Stomach (tissue), 4 donors: Measurements from ENCODE around the gene RAD51C.

Experiments
- EP300 ChIP-seq: sonication (generic); formaldehyde crosslinking; IDR thresholded peaks from one replicate; pipeline ENCODE4 v1.6.1; 2017; ENCODE audit warnings: antibody characterized with exemption
- POLR2A ChIP-seq, 4 donors: fragments of 450-650 bp; IDR thresholded peaks; one replicate each; pipeline ENCODE4 v1.6.1; 2016; ENCODE audit warnings: antibody characterized with exemption in 4 of 4, control low read depth in 2 of 4, mild to moderate bottlenecking in 1 of 4, moderate library complexity in 1 of 4
- POLR2AphosphoS5 ChIP-seq, 3 donors: sonication (generic); formaldehyde crosslinking; IDR thresholded peaks; one replicate each; pipeline ENCODE4 v1.6.1; 2016; ENCODE audit warnings: antibody characterized with exemption in 3 of 3
- TF ChIP-seq, protein P1 (sequence below), 7 experiments: fragments of 450-650 bp in 4 of 7; fragments of 200-600 bp in 3 of 7; sonication (generic) in 3 of 7; IDR thresholded peaks; one replicate each; pipeline ENCODE4 v1.5.1; 2016 to 2019; ENCODE audit warnings: antibody characterized with exemption in 7 of 7, control low read depth in 2 of 7, mild to moderate bottlenecking in 1 of 7

DNA sequence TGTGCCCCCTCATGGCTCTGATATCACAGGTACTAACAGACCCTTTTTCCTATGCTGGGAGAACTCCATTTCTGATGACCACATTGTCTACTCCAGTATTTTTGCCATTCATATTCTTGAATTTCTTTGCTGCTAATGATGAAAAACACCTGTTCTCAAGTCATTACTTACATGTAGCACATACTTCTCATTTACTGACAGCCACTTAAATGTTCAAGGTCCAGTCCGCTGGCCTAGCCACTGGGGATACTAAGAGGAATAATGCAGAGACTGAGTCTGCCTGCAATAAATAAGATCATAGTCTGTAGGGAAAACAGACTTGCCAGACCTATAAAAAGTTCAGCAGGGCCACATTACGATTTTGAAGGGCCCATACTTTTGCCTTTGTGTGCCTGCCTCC lies 28.1 kb upstream of the RAD51C start:
- TF ChIP-seq, protein P1, sequence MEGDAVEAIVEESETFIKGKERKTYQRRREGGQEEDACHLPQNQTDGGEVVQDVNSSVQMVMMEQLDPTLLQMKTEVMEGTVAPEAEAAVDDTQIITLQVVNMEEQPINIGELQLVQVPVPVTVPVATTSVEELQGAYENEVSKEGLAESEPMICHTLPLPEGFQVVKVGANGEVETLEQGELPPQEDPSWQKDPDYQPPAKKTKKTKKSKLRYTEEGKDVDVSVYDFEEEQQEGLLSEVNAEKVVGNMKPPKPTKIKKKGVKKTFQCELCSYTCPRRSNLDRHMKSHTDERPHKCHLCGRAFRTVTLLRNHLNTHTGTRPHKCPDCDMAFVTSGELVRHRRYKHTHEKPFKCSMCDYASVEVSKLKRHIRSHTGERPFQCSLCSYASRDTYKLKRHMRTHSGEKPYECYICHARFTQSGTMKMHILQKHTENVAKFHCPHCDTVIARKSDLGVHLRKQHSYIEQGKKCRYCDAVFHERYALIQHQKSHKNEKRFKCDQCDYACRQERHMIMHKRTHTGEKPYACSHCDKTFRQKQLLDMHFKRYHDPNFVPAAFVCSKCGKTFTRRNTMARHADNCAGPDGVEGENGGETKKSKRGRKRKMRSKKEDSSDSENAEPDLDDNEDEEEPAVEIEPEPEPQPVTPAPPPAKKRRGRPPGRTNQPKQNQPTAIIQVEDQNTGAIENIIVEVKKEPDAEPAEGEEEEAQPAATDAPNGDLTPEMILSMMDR (IDR thresholded peaks at IDR 0.05): no peak
- no peak for TF ChIP-seq EP300
- no peak for TF ChIP-seq POLR2A (IDR thresholded peaks at IDR 0.05)
- no peak for TF ChIP-seq POLR2AphosphoS5 (IDR thresholded peaks at IDR 0.05)
